HG02678 (cell line): ENCODE results near the gene GLMP.
A peak's percentile ranks its signal among the peaks of the same experiment; 100 is the strongest.
"Not testable (repeated sequence)": the region's sequence is repeated elsewhere in the genome, so short reads cannot be mapped to it uniquely, and the experiment has no call there.

Source experiments
- ATAC-seq: cut with Tn5 transposase; IDR thresholded peaks from one replicate; pipeline ENCODE4 v1.9.1; 2021; ENCODE audit warnings: mild to moderate bottlenecking, moderate library complexity; ENCODE audit not compliant: unreplicated experiment

The GLMP gene

GRCh38 chr1:156295391-156295947, at the start of gene GLMP:
Gene GLMP, minus strand, starts transcription at chr1:156295679. Its CDS starts 34 bp downstream, at chr1:156295645.
- ATAC-seq: no peak

DNA sequence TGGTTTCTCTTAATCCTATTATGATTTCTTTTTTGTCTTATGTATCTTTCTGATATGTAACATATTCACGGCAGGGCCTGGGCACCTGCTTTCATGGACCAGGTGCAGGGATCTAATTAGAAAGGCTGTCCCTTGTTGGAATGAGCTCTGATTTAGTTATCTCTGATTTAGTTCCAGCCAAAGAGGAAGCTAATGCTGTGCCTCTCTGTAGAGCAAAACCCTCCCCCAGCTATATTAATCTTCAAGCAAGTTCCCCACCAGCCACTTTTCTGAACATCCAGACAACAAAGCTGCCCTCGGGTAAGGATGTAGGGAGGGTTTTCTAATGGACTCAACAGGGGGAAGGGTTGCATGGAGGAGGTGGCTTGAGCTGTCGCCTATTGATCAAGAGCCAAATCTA, 48.9 kb upstream of the GLMP start:
- ATAC-seq: no peak

DNA sequence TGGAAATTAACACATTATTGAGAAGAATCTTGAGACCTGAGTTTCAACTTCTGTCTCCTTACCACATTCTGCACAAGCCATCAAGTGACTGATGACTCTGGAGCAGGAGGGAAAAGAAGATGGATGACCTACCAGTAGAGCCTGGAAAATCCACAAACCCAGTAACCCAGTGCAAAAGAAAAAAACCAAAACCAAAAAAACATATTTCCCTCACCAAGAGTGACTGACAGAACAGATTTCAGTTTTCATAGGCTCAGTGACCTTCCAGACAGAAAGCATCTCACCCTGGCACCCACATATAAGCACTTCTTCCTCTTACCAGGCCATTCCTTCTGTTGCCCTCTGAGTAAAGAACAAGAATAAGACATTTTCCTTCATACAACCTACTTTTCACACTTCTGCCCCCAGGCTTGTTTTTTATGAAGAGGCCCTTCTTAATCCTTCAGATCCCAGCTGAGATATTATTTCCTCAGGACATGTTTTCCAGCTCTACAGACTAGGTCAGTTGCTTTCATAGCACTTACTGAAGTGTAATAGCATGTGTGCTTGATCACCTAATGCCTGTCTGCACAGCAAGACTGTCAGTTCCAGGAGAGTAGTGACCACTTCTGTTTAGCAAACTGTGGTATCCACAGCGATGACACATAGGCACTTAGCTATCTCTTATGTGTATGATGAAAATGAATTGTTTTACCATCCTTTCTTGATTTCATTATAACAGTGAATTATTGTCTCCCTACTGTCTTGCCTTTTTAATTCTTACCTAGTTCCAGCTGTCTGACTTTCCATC, 46.9 kb upstream of the GLMP start:
- ATAC-seq: no peak

- peak; percentile 91 for ATAC-seq
Observed at GRCh38 chr1:156338180-156338976, 42.9 kb upstream of the GLMP start, which contains the start of the genes CCT3 and TSACC. Gene CCT3, minus strand, starts transcription at chr1:156338292. Its CDS starts 108 bp downstream, at chr1:156338184. Gene TSACC, plus strand, starts transcription at chr1:156338526. Its CDS starts 1,232 bp downstream, at chr1:156339758.

DNA sequence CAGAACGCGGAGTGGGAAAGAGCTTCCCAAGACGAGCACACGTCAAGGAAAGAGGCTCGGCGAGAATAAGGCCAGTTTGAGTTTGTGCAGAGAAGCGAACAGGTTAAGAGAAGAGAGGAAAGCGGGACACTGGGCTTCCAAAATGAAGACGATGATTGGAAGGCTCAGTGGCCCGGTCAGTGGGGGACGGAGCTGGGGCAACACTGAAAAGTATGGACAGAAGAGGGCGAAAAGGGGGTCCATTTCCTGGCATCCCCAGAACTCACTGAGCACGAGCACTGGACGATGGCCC, 42.4 kb upstream of the GLMP start:
- no peak for ATAC-seq

- ATAC-seq: no peak
Observed at GRCh38 chr1:156337052-156337887, 41.8 kb upstream of the GLMP start.

DNA sequence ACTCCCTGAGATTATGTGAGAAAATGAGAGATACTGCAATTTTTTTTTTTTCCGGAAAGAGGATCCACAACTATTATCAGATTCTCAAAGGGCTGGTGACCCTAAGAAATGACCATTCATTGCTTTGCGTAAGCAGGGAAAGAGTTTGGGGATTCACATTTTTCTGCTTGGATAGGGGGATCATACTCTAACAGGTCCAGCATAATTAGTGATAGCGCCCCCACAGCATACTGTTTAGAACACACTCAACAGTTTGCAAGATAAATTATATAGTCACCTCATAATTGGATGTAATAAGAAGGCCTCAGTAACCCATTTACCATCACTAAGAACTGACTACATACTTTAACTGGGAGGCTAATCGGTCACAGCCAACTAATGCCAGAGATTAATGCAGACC, 40.8 kb upstream of the GLMP start:
- ATAC-seq: no peak

DNA sequence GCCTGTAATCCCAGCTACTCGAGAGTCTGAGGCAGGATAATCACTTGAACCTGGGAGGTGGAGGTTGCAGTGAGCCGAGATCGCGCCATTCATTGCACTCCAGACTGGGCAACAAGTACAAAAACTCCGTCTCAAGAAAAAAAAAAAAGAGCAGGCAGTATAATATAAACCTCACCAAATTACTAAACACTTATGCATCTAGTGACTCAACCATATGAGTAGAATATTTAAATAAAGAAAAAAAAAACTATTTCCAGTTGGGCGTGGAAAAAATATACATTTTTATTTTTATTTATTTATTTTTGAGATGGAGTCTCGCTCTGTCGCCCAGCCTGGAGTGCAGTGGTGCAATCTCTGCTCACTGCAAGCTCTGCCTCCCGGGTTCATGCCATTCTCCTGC, 27.7 kb upstream of the GLMP start:
- ATAC-seq: not testable (repeated sequence)

DNA sequence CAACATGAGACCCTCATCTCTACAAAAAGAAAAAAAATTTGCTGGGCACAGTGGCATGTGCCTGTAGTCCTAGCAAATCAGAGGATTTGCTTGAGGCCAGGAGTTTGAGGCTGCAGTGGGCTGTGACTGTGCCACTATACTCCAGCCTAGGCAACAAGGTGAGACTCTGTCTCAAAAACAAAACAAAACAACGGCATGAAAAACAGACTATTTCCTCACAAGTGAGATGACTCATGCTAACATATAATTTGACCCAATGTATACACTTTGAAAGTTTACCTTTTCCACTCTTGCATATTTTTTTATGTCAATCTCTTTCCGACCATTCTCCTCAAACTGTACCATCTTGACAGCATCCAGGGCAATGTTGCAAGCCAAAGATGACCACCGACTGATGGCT, 25.1 kb upstream of the GLMP start:
- ATAC-seq: no peak

DNA sequence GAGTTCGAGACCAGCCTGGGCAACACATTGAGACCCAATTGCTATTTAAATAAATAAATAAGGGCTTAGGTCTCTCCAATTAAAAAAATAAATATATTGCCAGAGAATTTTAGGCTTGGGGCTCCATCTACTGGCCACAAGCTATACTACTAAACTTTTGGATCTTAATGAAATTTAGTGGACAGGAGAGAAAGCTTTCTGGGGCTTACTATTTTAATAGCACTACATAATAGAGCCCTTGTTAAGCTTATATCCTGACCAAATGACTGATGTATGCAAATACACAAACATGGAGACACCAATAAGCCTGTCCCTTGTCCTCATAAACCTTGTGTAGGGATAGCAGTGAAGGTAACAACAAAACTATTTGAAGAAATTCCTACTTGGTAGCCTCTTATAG, 24.2 kb upstream of the GLMP start:
- ATAC-seq: no peak

- no peak for ATAC-seq
Observed at GRCh38 chr1:156316909-156317308, 21.4 kb upstream of the GLMP start.

GRCh38 chr1:156310962-156311361, 15.5 kb upstream of the GLMP start:
- ATAC-seq: no peak

DNA sequence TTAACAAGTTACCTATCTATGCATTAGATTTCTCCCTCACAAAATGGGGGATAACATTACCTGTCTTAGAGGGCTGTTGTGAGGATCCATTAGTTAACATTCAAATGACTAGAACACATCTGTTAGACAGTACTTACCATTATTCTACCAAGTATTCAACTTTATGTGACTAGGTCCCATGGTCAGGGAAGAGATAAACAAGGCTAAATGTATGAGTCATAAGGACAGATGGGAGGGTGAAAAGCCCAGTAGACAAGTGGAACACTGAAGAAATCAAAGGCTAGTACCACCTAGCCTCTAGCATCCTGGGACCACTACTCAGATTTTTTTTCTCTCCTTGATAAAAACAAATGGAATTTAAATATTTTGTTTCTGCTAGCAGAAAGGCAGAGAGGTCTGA, 12.6 kb upstream of the GLMP start:
- no peak for ATAC-seq

GRCh38 chr1:156305215-156305614, 9.7 kb upstream of the GLMP start:
- no peak for ATAC-seq

- no peak for ATAC-seq
Observed at GRCh38 chr1:156303241-156303640, 7.8 kb upstream of the GLMP start.

DNA sequence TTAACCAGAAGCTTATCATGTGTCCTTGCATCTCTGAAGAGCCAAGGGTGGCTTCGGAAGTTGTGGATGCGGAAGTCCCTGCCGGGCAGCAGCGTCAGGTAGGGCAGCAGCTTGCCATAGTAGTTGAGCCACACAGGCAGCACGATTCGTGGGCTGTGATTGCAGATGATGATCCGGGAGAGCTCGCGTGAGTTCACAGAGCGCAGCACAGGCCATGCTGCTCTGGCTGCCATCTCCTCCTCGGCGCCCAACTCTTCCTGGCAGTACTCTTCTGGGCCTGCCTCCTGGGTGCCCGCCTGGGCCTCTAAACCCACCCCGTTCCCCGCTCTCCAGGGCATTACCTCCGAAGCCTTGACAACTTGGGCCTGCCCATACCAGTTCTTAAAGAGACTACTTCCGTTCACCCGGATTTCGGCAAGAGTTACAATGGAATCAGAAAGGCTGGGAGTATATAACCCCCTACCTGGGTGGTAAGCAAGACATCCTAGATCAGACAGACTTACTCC, 3.4 kb upstream of the GLMP start, which contains the start of gene VHLL:
VHLL (minus strand) TSS at position 456 of the 506 bp plus-strand sequence; CDS start at position 338, 118 bp downstream.
- ATAC-seq: no peak

- ATAC-seq: no peak
Observed at GRCh38 chr1:156293895-156294294, 1.6 kb downstream of the GLMP start.

DNA sequence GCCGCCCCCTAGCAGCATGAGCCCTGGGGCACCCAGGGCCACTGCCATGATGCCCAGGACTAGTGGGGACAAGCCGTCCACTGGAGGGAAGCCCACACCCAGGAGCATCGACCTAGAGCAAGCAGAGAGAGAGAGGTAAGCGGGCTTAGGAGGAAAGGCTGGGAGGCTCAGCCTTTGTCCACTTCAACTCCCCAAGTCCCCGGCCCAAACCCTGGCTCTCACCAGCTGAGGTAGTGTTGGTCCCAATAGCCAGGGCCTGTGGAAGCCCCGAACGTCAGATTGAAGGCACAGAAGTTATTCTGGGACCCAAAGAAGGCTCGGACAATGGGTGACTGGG, 2.4 kb downstream of the GLMP start:
- ATAC-seq: no peak

- no peak for ATAC-seq
Observed at GRCh38 chr1:156291226-156292061, 4.0 kb downstream of the GLMP start.

- ATAC-seq: no peak
Observed at GRCh38 chr1:156289857-156290256, 5.6 kb downstream of the GLMP start.
